Epidermal melanocyte (primary cell): ENCODE data around the gene SIX5.
"Not testable (repeated sequence)": the region's sequence is repeated elsewhere in the genome, so short reads cannot be mapped to it uniquely, and the experiment has no call there.

Experiments
- DNase-seq: peaks from one replicate; pipeline ENCODE4 v3.0.0; 2011; ENCODE audit warnings: low spot score; ENCODE audit not compliant: insufficient read length

The SIX5 gene

GRCh38 chr19:45761714-45762113 is 7.3 kb downstream of the SIX5 start:
- DNase-seq: no peak

GRCh38 chr19:45758921-45759320 is 10.1 kb downstream of the SIX5 start:
- DNase-seq: no peak

- DNase-seq: no peak
Measured at GRCh38 chr19:45757695-45758094, 11.4 kb downstream of the SIX5 start.

GRCh38 chr19:45754323-45754722 is 14.7 kb downstream of the SIX5 start:
- DNase-seq: no peak

GRCh38 chr19:45753548-45753947 is 15.5 kb downstream of the SIX5 start:
- no peak for DNase-seq

- DNase-seq: no peak
Measured at GRCh38 chr19:45752639-45753038, 16.4 kb downstream of the SIX5 start.

- not testable (repeated sequence) for DNase-seq
Measured at GRCh38 chr19:45751483-45751882, 17.6 kb downstream of the SIX5 start.

GRCh38 chr19:45747513-45747912 is 21.5 kb downstream of the SIX5 start:
- no peak for DNase-seq

- no peak for DNase-seq
Measured at GRCh38 chr19:45746866-45747265, 22.2 kb downstream of the SIX5 start.

GRCh38 chr19:45745606-45746005 is 23.4 kb downstream of the SIX5 start:
- no peak for DNase-seq

- DNase-seq: no peak
Measured at GRCh38 chr19:45742969-45743368, 26.1 kb downstream of the SIX5 start.

GRCh38 chr19:45739498-45740439 is 29.3 kb downstream of the SIX5 start:
- no peak for DNase-seq

- no peak for DNase-seq
Measured at GRCh38 chr19:45733160-45733810, 35.8 kb downstream of the SIX5 start, which contains the start of gene MEIOSIN. TSS of gene MEIOSIN (plus strand) at chr19:45733439. CDS start at chr19:45735377, 1,938 bp downstream.

- DNase-seq: peak; percentile 96
Measured at GRCh38 chr19:45730368-45731288, 38.4 kb downstream of the SIX5 start, which contains the start of gene FBXO46. TSS of gene FBXO46 (minus strand) at chr19:45730896. CDS start at chr19:45713495, 17,401 bp downstream.

GRCh38 chr19:45729800-45730290 is 39.2 kb downstream of the SIX5 start:
- DNase-seq: no peak

- DNase-seq: not testable (repeated sequence)
Measured at GRCh38 chr19:45728683-45729082, 40.4 kb downstream of the SIX5 start.

- DNase-seq: not testable (repeated sequence)
Measured at GRCh38 chr19:45720065-45720464, 49.0 kb downstream of the SIX5 start.

- no peak for DNase-seq
Measured at GRCh38 chr19:45717983-45718650, 50.9 kb downstream of the SIX5 start.

GRCh38 chr19:45717131-45717982 is 51.7 kb downstream of the SIX5 start:
- peak; percentile 99 for DNase-seq
